HG03139 (cell line): ENCODE data around the gene NME4.
A peak's percentile ranks its signal among the peaks of the same experiment; 100 is the strongest.

ENCODE experiments used
- ATAC-seq: cut with Tn5 transposase; IDR thresholded peaks from one replicate; pipeline ENCODE4 v1.9.1; 2021; ENCODE audit not compliant: unreplicated experiment

NME4 gene

GRCh38 chr16:425082-425718 lies 28.2 kb downstream of the NME4 start, which contains the start of gene RAB11FIP3:
Gene RAB11FIP3, plus strand, starts transcription at chr16:425649. Its CDS starts 358 bp downstream, at chr16:426007.
- peak; percentile 79 for ATAC-seq

DNA sequence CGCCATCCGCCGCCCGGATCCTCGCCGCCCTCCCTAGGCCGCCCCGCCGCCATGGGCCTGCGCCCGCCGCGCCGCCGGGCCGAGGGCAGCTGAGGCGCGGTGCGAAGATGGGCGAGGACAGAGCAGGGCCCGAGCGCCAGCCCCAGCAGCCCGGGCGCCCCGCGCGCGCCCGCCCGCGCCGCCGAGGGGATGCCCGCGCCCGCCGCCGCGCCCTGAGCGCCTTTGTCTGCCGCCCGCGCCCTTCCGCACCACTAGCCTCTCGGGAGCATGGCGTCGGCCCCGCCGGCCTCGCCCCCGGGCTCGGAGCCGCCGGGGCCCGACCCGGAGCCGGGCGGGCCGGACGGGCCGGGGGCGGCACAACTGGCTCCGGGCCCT lies 28.7 kb downstream of the NME4 start:
- peak; percentile 26 for ATAC-seq

DNA sequence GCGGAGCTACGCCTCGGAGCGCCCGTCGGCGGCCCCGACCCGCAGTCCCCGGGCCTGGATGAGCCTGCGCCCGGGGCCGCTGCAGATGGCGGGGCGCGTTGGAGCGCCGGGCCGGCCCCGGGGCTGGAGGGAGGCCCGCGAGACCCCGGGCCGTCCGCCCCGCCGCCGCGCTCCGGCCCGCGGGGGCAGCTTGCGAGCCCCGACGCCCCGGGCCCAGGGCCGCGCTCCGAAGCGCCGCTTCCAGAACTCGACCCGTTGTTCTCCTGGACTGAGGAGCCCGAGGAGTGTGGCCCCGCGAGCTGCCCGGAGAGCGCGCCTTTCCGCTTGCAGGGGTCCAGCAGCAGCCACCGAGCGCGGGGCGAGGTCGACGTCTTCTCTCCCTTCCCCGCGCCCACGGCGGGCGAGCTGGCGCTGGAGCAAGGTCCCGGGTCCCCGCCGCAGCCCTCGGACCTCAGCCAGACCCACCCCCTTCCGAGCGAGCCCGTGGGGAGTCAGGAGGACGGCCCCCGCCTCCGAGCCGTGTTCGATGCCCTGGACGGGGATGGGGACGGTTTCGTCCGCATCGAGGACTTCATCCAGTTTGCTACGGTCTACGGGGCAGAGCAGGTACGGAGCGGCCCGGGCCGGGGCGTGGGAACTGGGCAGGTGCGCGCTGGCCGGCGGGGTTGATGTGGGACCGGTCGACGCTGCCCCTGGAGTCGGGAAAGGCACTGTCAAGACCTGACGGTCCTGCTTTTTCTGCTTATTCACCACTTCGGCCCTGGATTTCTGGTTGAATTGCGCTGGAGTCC lies 29.3 kb downstream of the NME4 start:
- no peak for ATAC-seq

GRCh38 chr16:426906-427249 lies 29.9 kb downstream of the NME4 start:
- ATAC-seq: no peak

GRCh38 chr16:427250-427649 lies 30.3 kb downstream of the NME4 start:
- ATAC-seq: no peak

DNA sequence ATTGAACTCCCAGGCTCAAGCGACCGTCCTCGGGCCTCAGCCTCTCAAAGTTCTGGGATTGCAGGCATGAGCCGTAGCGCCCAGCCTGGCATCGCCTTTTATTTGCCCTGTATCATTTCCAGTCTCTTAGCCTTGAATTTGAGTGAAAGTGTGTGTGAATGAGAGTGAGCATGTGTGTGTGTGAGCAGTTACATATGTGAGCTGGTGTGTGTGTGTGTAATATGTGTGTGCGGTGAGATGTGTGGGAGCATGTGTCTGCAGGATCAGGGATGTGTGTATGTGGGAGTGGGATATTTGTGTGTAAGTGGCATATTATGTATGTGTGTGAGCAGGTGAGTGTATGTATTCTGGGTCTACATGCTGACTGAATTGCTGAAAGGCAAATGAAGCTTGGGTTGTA lies 33.9 kb downstream of the NME4 start:
- ATAC-seq: no peak

DNA sequence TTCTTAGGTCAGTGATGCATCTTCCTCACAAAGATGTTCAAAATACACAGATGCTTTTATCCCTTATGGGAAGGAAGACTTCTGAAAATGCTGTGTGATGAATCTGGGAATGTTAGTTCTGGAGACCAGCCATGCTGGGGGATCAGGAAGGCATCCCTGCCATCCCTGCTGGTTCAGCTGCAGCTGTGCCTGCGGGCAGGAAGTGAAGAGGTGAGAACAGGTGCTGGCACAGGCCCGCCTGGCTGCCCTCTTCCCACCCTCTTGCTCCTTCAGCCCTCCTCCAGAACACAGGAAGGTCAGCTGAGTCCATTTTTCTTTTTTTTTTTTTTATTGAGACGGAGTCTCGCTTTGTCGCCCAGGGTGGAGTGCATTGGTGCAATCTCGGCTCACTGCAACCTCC lies 43.6 kb downstream of the NME4 start:
- ATAC-seq: no peak

- ATAC-seq: no peak
Measured at GRCh38 chr16:441447-441846, 44.4 kb downstream of the NME4 start.

GRCh38 chr16:442976-443375 lies 46.0 kb downstream of the NME4 start:
- ATAC-seq: no peak

GRCh38 chr16:444027-444426 lies 47.0 kb downstream of the NME4 start:
- ATAC-seq: no peak

GRCh38 chr16:445566-445965 lies 48.6 kb downstream of the NME4 start:
- ATAC-seq: no peak
